Measurements from ENCODE around the gene LOXL1. TPM values are rescaled to one million over a fixed set of nuclear protein-coding genes. Genes with fewer than 3 reads are reported as not detected.
"Not testable (repeated sequence)": the region's sequence is repeated elsewhere in the genome, so short reads cannot be mapped to it uniquely, and the experiment has no call there.

Gene LOXL1
- total RNA-seq, 1 donor from 2014 or later: 12.9 TPM

GRCh38 chr15:73934281-73934680 lies 8.0 kb downstream of the LOXL1 start:
- intact Hi-C loops (cut with micrococcal nuclease): no loop called here
- ATAC-seq: no peak
- no peak for DNase-seq

- intact Hi-C loops (cut with micrococcal nuclease): no loop called here
- no peak for DNase-seq
- no peak for ATAC-seq
Measured at GRCh38 chr15:73935547-73935946, 9.3 kb downstream of the LOXL1 start.

- DNase-seq: no peak
Measured at GRCh38 chr15:73936181-73936580, 9.9 kb downstream of the LOXL1 start.

GRCh38 chr15:73936588-73937290 lies 10.5 kb downstream of the LOXL1 start:
- intact Hi-C loops (cut with micrococcal nuclease): no loop called here
- ATAC-seq (no peak), DNase-seq (no peak)

More at GRCh38 chr15:73936181-73936580, 9.9 kb downstream of the LOXL1 start:
- peak; percentile 34 for ATAC-seq
- intact Hi-C loops (cut with micrococcal nuclease): no loop called here

- intact Hi-C loops (cut with micrococcal nuclease): no loop called here
- ATAC-seq: no peak
- DNase-seq: no peak
Measured at GRCh38 chr15:73937296-73937695, 11.0 kb downstream of the LOXL1 start.

GRCh38 chr15:73937726-73938125 lies 11.5 kb downstream of the LOXL1 start:
- DNase-seq: no peak
- no peak for ATAC-seq
- intact Hi-C loops (cut with micrococcal nuclease): no loop called here

- intact Hi-C loops (cut with micrococcal nuclease); DNase-seq; ATAC-seq: not testable (repeated sequence)
Measured at GRCh38 chr15:73938516-73938915, 12.3 kb downstream of the LOXL1 start.

GRCh38 chr15:73939138-73939537 lies 12.9 kb downstream of the LOXL1 start:
- ATAC-seq (no peak), DNase-seq (no peak)

GRCh38 chr15:73940061-73940981 lies 14.1 kb downstream of the LOXL1 start:
- no peak for DNase-seq
- intact Hi-C loops (cut with micrococcal nuclease): no loop called here
- peak; percentile 29 for ATAC-seq

More at GRCh38 chr15:73939138-73939537, 12.9 kb downstream of the LOXL1 start:
- intact Hi-C loops (cut with micrococcal nuclease): no loop called here

- DNase-seq (no peak), ATAC-seq (peak; percentile 55)
- intact Hi-C loops (cut with micrococcal nuclease): no loop called here
Measured at GRCh38 chr15:73941044-73941443, 14.8 kb downstream of the LOXL1 start.

GRCh38 chr15:73941449-73941848 lies 15.2 kb downstream of the LOXL1 start:
- no peak for DNase-seq
- no peak for ATAC-seq
- intact Hi-C loops (cut with micrococcal nuclease): no loop called here

GRCh38 chr15:73941871-73942635 lies 15.8 kb downstream of the LOXL1 start:
- DNase-seq (no peak), ATAC-seq (no peak)
- intact Hi-C loops (cut with micrococcal nuclease): no loop called here

GRCh38 chr15:73942751-73943270 lies 16.5 kb downstream of the LOXL1 start:
- ATAC-seq: no peak
- intact Hi-C loops (cut with micrococcal nuclease): no loop called here
- no peak for DNase-seq

- peak; percentile 59 for ATAC-seq
- peak; percentile 37 for DNase-seq
- intact Hi-C loops (cut with micrococcal nuclease): no loop called here
Measured at GRCh38 chr15:73944161-73945129, 18.2 kb downstream of the LOXL1 start.

GRCh38 chr15:73945130-73945508 lies 18.9 kb downstream of the LOXL1 start:
- intact Hi-C loops (cut with micrococcal nuclease): no loop called here

GRCh38 chr15:73946046-73946721 lies 19.9 kb downstream of the LOXL1 start:
- intact Hi-C loops (cut with micrococcal nuclease): no loop called here
- DNase-seq (no peak), ATAC-seq (no peak)

More at GRCh38 chr15:73945130-73945508, 18.9 kb downstream of the LOXL1 start:
- DNase-seq (no peak), ATAC-seq (no peak)

GRCh38 chr15:73946795-73947370 lies 20.6 kb downstream of the LOXL1 start:
- ATAC-seq (no peak), DNase-seq (no peak)
- intact Hi-C loops (cut with micrococcal nuclease): no loop called here

All from left ventricle myocardium superior (tissue), 1 donor.